HepG2 (cell line): Measurements from ENCODE around the gene SOX13. TPM values are rescaled to one million over a fixed set of nuclear protein-coding genes. Genes with fewer than 3 reads are reported as not detected.
A peak's percentile ranks its signal among the peaks of the same experiment; 100 is the strongest.

Experiments used
- NR2F6 ChIP-seq, 2 experiments: IDR thresholded peaks; 2 replicates each; pipeline ENCODE4 v1.6.1; 2016; ENCODE audit warnings: antibody characterized with exemption in 1 of 2, mild to moderate bottlenecking in 1 of 2
- TBX2 ChIP-seq: sonication (generic); formaldehyde crosslinking; IDR thresholded peaks from 2 replicates; pipeline ENCODE4 v1.5.0; 2020; ENCODE audit warnings: missing genetic modification reagents, mild to moderate bottlenecking, borderline replicate concordance
- ZNF614 ChIP-seq: IDR thresholded peaks from 2 replicates; pipeline ENCODE4 v1.6.1; 2018; ENCODE audit warnings: missing biosample characterization, missing genetic modification reagents, inconsistent platforms, borderline replicate concordance
- polyA plus RNA-seq, 8 experiments: library from polyadenylated mRNA; depleted of rRNA in 3 of 8; stranded (reverse) in 7 of 8; unstranded in 1 of 8; fragments of >200 nt; fragmentation: Illumina TruSeq in 4 of 8; extraction: Trizol in 4 of 8; gene quantifications; 2 replicates each; pipeline versions ENCODE4 v1.2.1 to v1.2.3, GENCODE V29; 2011 to 2016; ENCODE audit warnings: low read depth in 4 of 8, missing spikeins in 1 of 8, mixed read lengths in 1 of 8; ENCODE audit not compliant: insufficient read depth in 1 of 8
- total RNA-seq, 5 experiments: library from RNA; depleted of rRNA; stranded (reverse); fragments of >200 nt; fragmentation: Illumina TruSeq; extraction: Trizol; gene quantifications; 2 replicates each; pipeline ENCODE4 v1.2.3, GENCODE V29; 2016; ENCODE audit warnings: low read depth in 1 of 5
- TF ChIP-seq, protein P1 (sequence below), 2 experiments: sonication (generic) in 1 of 2; formaldehyde crosslinking in 1 of 2; IDR thresholded peaks; 2 replicates each; pipeline versions ENCODE4 v1.4.0 to v1.6.1; 2016 to 2020; ENCODE audit warnings: borderline replicate concordance in 1 of 2, low read depth in 1 of 2, mild to moderate bottlenecking in 1 of 2, missing genetic modification reagents in 1 of 2
- TF ChIP-seq, protein P2 (sequence below): sonication (generic); formaldehyde crosslinking; IDR thresholded peaks from 2 replicates; pipeline ENCODE4 v1.5.1; 2020; ENCODE audit warnings: mild to moderate bottlenecking, missing genetic modification reagents, borderline replicate concordance
- TF ChIP-seq, protein P3 (sequence below): sonication (generic); formaldehyde crosslinking; conservative IDR thresholded peaks from 2 replicates; pipeline ENCODE4 v1.4.0; 2020; ENCODE audit warnings: missing genetic modification reagents
- TF ChIP-seq, protein P4 (sequence below): IDR thresholded peaks from 2 replicates; pipeline ENCODE4 v1.4.0; 2020; ENCODE audit warnings: mild to moderate bottlenecking, missing genetic modification reagents

The SOX13 gene
- total and polyA plus RNA-seq, 2 of the 13 experiments (the other 11 are each of a cell fraction or from before 2014, with no cell fraction given) = 13.3 to 15.8 TPM

DNA sequence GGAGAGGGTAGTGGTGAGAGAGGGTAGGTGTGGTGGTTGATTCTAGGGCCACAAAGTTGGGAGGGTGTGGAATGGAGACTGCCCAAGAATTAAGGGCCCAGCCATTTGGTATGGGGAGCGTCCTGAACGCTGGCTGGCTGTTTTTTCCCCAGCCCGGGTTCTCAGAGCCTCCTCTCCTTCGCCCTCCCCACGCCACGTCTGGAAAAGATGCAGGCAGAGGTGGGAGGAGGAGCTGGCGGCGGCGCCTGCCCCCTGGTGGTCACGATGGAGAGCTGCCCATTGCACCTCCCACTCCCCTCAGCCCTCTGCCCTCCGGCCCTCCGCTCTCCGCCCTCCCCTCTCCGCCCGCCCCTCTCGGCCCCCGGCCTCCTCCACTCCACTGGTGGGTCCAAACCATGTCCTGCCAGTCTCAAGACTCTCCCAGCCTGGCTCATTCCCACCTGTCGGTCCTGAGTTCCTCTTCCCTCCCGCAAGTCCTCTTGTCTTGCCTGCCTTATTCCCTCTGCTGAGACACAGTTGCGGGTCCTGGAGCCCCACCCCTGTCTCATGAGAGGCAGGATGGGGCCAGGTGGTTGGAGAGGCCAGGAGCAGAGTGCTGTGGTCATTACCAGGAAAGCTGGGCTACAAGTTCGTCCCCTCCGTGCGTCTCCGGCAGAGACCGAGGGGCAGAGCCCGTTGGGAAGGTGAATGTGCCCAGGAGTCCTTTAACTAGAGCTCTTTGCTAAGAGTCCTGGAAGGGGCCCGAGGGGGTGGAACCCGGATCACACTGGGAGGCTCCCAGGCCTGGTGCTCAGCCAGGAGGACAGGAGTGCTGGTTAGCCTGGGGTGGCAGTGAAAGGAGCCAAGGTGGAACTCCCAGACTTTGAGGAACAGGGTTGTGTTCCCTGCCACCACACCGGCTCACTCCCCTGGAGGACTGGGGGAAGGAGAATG, 56.3 kb downstream of the SOX13 start (continued):
- TF ChIP-seq, protein P1, sequence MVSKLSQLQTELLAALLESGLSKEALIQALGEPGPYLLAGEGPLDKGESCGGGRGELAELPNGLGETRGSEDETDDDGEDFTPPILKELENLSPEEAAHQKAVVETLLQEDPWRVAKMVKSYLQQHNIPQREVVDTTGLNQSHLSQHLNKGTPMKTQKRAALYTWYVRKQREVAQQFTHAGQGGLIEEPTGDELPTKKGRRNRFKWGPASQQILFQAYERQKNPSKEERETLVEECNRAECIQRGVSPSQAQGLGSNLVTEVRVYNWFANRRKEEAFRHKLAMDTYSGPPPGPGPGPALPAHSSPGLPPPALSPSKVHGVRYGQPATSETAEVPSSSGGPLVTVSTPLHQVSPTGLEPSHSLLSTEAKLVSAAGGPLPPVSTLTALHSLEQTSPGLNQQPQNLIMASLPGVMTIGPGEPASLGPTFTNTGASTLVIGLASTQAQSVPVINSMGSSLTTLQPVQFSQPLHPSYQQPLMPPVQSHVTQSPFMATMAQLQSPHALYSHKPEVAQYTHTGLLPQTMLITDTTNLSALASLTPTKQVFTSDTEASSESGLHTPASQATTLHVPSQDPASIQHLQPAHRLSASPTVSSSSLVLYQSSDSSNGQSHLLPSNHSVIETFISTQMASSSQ (IDR thresholded peaks at IDR 0.05; ENCODE audit: low read depth) = no peak
- TF ChIP-seq, protein P1 (CRISPR knock-in tag; IDR thresholded peaks at IDR 0.05; ENCODE audit: borderline replicate concordance) = peak; percentile 50; the same call in 1 of the 2 replicates
- TF ChIP-seq, protein P2, sequence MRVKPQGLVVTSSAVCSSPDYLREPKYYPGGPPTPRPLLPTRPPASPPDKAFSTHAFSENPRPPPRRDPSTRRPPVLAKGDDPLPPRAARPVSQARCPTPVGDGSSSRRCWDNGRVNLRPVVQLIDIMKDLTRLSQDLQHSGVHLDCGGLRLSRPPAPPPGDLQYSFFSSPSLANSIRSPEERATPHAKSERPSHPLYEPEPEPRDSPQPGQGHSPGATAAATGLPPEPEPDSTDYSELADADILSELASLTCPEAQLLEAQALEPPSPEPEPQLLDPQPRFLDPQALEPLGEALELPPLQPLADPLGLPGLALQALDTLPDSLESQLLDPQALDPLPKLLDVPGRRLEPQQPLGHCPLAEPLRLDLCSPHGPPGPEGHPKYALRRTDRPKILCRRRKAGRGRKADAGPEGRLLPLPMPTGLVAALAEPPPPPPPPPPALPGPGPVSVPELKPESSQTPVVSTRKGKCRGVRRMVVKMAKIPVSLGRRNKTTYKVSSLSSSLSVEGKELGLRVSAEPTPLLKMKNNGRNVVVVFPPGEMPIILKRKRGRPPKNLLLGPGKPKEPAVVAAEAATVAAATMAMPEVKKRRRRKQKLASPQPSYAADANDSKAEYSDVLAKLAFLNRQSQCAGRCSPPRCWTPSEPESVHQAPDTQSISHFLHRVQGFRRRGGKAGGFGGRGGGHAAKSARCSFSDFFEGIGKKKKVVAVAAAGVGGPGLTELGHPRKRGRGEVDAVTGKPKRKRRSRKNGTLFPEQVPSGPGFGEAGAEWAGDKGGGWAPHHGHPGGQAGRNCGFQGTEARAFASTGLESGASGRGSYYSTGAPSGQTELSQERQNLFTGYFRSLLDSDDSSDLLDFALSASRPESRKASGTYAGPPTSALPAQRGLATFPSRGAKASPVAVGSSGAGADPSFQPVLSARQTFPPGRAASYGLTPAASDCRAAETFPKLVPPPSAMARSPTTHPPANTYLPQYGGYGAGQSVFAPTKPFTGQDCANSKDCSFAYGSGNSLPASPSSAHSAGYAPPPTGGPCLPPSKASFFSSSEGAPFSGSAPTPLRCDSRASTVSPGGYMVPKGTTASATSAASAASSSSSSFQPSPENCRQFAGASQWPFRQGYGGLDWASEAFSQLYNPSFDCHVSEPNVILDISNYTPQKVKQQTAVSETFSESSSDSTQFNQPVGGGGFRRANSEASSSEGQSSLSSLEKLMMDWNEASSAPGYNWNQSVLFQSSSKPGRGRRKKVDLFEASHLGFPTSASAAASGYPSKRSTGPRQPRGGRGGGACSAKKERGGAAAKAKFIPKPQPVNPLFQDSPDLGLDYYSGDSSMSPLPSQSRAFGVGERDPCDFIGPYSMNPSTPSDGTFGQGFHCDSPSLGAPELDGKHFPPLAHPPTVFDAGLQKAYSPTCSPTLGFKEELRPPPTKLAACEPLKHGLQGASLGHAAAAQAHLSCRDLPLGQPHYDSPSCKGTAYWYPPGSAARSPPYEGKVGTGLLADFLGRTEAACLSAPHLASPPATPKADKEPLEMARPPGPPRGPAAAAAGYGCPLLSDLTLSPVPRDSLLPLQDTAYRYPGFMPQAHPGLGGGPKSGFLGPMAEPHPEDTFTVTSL (CRISPR knock-in tag) = no peak
- TF ChIP-seq, protein P3, sequence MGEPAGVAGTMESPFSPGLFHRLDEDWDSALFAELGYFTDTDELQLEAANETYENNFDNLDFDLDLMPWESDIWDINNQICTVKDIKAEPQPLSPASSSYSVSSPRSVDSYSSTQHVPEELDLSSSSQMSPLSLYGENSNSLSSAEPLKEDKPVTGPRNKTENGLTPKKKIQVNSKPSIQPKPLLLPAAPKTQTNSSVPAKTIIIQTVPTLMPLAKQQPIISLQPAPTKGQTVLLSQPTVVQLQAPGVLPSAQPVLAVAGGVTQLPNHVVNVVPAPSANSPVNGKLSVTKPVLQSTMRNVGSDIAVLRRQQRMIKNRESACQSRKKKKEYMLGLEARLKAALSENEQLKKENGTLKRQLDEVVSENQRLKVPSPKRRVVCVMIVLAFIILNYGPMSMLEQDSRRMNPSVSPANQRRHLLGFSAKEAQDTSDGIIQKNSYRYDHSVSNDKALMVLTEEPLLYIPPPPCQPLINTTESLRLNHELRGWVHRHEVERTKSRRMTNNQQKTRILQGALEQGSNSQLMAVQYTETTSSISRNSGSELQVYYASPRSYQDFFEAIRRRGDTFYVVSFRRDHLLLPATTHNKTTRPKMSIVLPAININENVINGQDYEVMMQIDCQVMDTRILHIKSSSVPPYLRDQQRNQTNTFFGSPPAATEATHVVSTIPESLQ (CRISPR knock-in tag) = no peak
- no peak for TF ChIP-seq NR2F6 (IDR thresholded peaks at IDR 0.05)
- no peak for TF ChIP-seq NR2F6 (CRISPR knock-in tag; IDR thresholded peaks at IDR 0.05)
- no peak for TF ChIP-seq ZNF614
- TF ChIP-seq, protein P4, sequence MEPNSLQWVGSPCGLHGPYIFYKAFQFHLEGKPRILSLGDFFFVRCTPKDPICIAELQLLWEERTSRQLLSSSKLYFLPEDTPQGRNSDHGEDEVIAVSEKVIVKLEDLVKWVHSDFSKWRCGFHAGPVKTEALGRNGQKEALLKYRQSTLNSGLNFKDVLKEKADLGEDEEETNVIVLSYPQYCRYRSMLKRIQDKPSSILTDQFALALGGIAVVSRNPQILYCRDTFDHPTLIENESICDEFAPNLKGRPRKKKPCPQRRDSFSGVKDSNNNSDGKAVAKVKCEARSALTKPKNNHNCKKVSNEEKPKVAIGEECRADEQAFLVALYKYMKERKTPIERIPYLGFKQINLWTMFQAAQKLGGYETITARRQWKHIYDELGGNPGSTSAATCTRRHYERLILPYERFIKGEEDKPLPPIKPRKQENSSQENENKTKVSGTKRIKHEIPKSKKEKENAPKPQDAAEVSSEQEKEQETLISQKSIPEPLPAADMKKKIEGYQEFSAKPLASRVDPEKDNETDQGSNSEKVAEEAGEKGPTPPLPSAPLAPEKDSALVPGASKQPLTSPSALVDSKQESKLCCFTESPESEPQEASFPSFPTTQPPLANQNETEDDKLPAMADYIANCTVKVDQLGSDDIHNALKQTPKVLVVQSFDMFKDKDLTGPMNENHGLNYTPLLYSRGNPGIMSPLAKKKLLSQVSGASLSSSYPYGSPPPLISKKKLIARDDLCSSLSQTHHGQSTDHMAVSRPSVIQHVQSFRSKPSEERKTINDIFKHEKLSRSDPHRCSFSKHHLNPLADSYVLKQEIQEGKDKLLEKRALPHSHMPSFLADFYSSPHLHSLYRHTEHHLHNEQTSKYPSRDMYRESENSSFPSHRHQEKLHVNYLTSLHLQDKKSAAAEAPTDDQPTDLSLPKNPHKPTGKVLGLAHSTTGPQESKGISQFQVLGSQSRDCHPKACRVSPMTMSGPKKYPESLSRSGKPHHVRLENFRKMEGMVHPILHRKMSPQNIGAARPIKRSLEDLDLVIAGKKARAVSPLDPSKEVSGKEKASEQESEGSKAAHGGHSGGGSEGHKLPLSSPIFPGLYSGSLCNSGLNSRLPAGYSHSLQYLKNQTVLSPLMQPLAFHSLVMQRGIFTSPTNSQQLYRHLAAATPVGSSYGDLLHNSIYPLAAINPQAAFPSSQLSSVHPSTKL (CRISPR knock-in tag) = peak; percentile 46
- peak; percentile 48 for TF ChIP-seq TBX2 (CRISPR knock-in tag)
